NCI-H446 (cell line): ENCODE measurements around the gene RAB31.
"Not testable (repeated sequence)": the region's sequence is repeated elsewhere in the genome, so short reads cannot be mapped to it uniquely, and the experiment has no call there.

Experiments
- DNase-seq, 2 experiments: peaks; one replicate each; lab custom pipeline; 2025; lab: John Stamatoyannopoulos, UW

RAB31 gene

GRCh38 chr18:9708057-9708433 is at the start of gene RAB31:
TSS of gene RAB31 (plus strand) at chr18:9708301. CDS start at chr18:9708406, 105 bp downstream.
- no peak for DNase-seq

- no peak for DNase-seq
Measured at GRCh38 chr18:9659499-9660375, 48.4 kb upstream of the RAB31 start.

GRCh38 chr18:9661564-9661963 is 46.5 kb upstream of the RAB31 start:
- no peak for DNase-seq

- no peak for DNase-seq
Measured at GRCh38 chr18:9663377-9663776, 44.7 kb upstream of the RAB31 start.

GRCh38 chr18:9665314-9665713 is 42.8 kb upstream of the RAB31 start:
- no peak for DNase-seq

GRCh38 chr18:9666548-9666947 is 41.6 kb upstream of the RAB31 start:
- no peak for DNase-seq

- no peak for DNase-seq
Measured at GRCh38 chr18:9669016-9669415, 39.1 kb upstream of the RAB31 start.

GRCh38 chr18:9671214-9671613 is 36.9 kb upstream of the RAB31 start:
- DNase-seq, result no peak

GRCh38 chr18:9673296-9674251 is 34.5 kb upstream of the RAB31 start:
- DNase-seq, result peak in 1 of 2 experiments; percentile 25

- not testable (repeated sequence) for DNase-seq
Measured at GRCh38 chr18:9678216-9678615, 29.9 kb upstream of the RAB31 start.

GRCh38 chr18:9679125-9679524 is 29.0 kb upstream of the RAB31 start:
- DNase-seq, result no peak

- DNase-seq, result no peak
Measured at GRCh38 chr18:9681217-9681616, 26.9 kb upstream of the RAB31 start.

GRCh38 chr18:9682572-9682971 is 25.5 kb upstream of the RAB31 start:
- DNase-seq, result no peak

GRCh38 chr18:9683418-9684396 is 24.4 kb upstream of the RAB31 start:
- peak in 1 of 2 experiments; percentile 22 for DNase-seq

- no peak for DNase-seq
Measured at GRCh38 chr18:9684881-9685614, 23.1 kb upstream of the RAB31 start.

GRCh38 chr18:9685615-9685890 is 22.5 kb upstream of the RAB31 start:
- no peak for DNase-seq

GRCh38 chr18:9688036-9688741 is 19.9 kb upstream of the RAB31 start:
- no peak for DNase-seq

- no peak for DNase-seq
Measured at GRCh38 chr18:9689253-9689652, 18.8 kb upstream of the RAB31 start.

- no peak for DNase-seq
Measured at GRCh38 chr18:9690418-9691188, 17.5 kb upstream of the RAB31 start.

- no peak for DNase-seq
Measured at GRCh38 chr18:9691235-9691634, 16.9 kb upstream of the RAB31 start.
